HG02852 (cell line): ENCODE data around the gene POTEF.
A peak's percentile ranks its signal among the peaks of the same experiment; 100 is the strongest.
"Not testable (repeated sequence)": the region's sequence is repeated elsewhere in the genome, so short reads cannot be mapped to it uniquely, and the experiment has no call there.

Experiments used
- ATAC-seq: cut with Tn5 transposase; IDR thresholded peaks from one replicate; pipeline ENCODE4 v1.9.1; 2021; ENCODE audit warnings: mild to moderate bottlenecking, moderate library complexity; ENCODE audit not compliant: unreplicated experiment

Gene POTEF

GRCh38 chr2:130153721-130154422 is 24.9 kb upstream of the POTEF start:
- ATAC-seq = not testable (repeated sequence)

GRCh38 chr2:130152816-130153595 is 24.0 kb upstream of the POTEF start:
- no peak for ATAC-seq

- ATAC-seq = not testable (repeated sequence)
These were observed 23.3 kb upstream of the POTEF start for GRCh38 chr2:130152136-130152815.

- not testable (repeated sequence) for ATAC-seq
These were observed 22.1 kb upstream of the POTEF start for GRCh38 chr2:130151145-130151512.

GRCh38 chr2:130150181-130151144 is 21.4 kb upstream of the POTEF start:
- ATAC-seq = no peak

GRCh38 chr2:130148515-130148914 is 19.5 kb upstream of the POTEF start:
- ATAC-seq = not testable (repeated sequence)

- ATAC-seq = peak; percentile 87
These were observed 16.0 kb upstream of the POTEF start, which contains the start of gene CCDC74B for GRCh38 chr2:130145006-130145414. TSS of gene CCDC74B (minus strand) at chr2:130145112. CDS start at chr2:130144996, 116 bp downstream.

- not testable (repeated sequence) for ATAC-seq
These were observed 14.4 kb upstream of the POTEF start for GRCh38 chr2:130143266-130144039.

GRCh38 chr2:130142396-130143265 is 13.6 kb upstream of the POTEF start:
- ATAC-seq = not testable (repeated sequence)

GRCh38 chr2:130141645-130142370 is 12.8 kb upstream of the POTEF start:
- ATAC-seq = not testable (repeated sequence)

GRCh38 chr2:130141002-130141401 is 12.0 kb upstream of the POTEF start:
- not testable (repeated sequence) for ATAC-seq

GRCh38 chr2:130140516-130140915 is 11.5 kb upstream of the POTEF start:
- ATAC-seq = not testable (repeated sequence)

- ATAC-seq = not testable (repeated sequence)
These were observed 10.6 kb upstream of the POTEF start for GRCh38 chr2:130139331-130140280.

GRCh38 chr2:130138841-130139251 is 9.8 kb upstream of the POTEF start:
- not testable (repeated sequence) for ATAC-seq

GRCh38 chr2:130138326-130138725 is 9.3 kb upstream of the POTEF start:
- not testable (repeated sequence) for ATAC-seq

- ATAC-seq = not testable (repeated sequence)
These were observed 8.1 kb upstream of the POTEF start for GRCh38 chr2:130137118-130137517.

GRCh38 chr2:130136546-130136945 is 7.5 kb upstream of the POTEF start:
- not testable (repeated sequence) for ATAC-seq
